ENCODE results near the gene AGBL4.

Gene AGBL4

GRCh38 chr1:48940962-48941732 lies 1082.6 kb downstream of the AGBL4 start:
- H3K27ac Mint-ChIP-seq: no peak overlapping the region
- no peak for TF ChIP-seq CTCF (IDR thresholded peaks at IDR 0.05; ENCODE audit: unreplicated experiment in 3 of 3)

GRCh38 chr1:48940354-48940753 lies 1083.4 kb downstream of the AGBL4 start:
- H3K27ac Mint-ChIP-seq: no peak overlapping the region
- H3K36me3 Mint-ChIP-seq (ENCODE audit: low read depth): no peaks in the 10 kb centered on the region
- H3K4me3 Mint-ChIP-seq: no peak overlapping the region
- H3K27me3 Mint-ChIP-seq (ENCODE audit: low read depth): peaks cover 20% of the 10 kb centered on the region
- no peak for TF ChIP-seq CTCF (IDR thresholded peaks at IDR 0.05; ENCODE audit: unreplicated experiment in 3 of 3)
- H3K4me1 Mint-ChIP-seq: no peaks in the 10 kb centered on the region
- H3K9me3 Mint-ChIP-seq: no peaks in the 10 kb centered on the region

More at GRCh38 chr1:48940962-48941732, 1082.6 kb downstream of the AGBL4 start:
- Mint-ChIP-seq H3K4me3 (no peak overlapping the region), H3K36me3 (ENCODE audit: low read depth) (no peaks in the 10 kb centered on the region), H3K27me3 (ENCODE audit: low read depth) (peaks cover 22% of the 10 kb centered on the region), H3K4me1 (no peaks in the 10 kb centered on the region), H3K9me3 (no peaks in the 10 kb centered on the region)

GRCh38 chr1:48939828-48940227 lies 1083.9 kb downstream of the AGBL4 start:
- H3K4me3 Mint-ChIP-seq: no peak overlapping the region
- H3K27me3 Mint-ChIP-seq (ENCODE audit: low read depth): peaks cover 24% of the 10 kb centered on the region
- no peak for TF ChIP-seq CTCF (IDR thresholded peaks at IDR 0.05; ENCODE audit: unreplicated experiment in 3 of 3)
- no peaks in the 10 kb centered on the region for H3K36me3 Mint-ChIP-seq (ENCODE audit: low read depth)
- no peaks in the 10 kb centered on the region for H3K4me1 Mint-ChIP-seq
- no peak overlapping the region for H3K27ac Mint-ChIP-seq
- no peaks in the 10 kb centered on the region for H3K9me3 Mint-ChIP-seq

- no peak overlapping the region for H3K4me3 Mint-ChIP-seq
- H3K36me3 Mint-ChIP-seq (ENCODE audit: low read depth): no peaks in the 10 kb centered on the region
- peaks cover 32% of the 10 kb centered on the region for H3K27me3 Mint-ChIP-seq (ENCODE audit: low read depth)
- no peak for TF ChIP-seq CTCF (IDR thresholded peaks at IDR 0.05; ENCODE audit: unreplicated experiment in 3 of 3)
- no peaks in the 10 kb centered on the region for H3K4me1 Mint-ChIP-seq
- H3K9me3 Mint-ChIP-seq: no peaks in the 10 kb centered on the region
- H3K27ac Mint-ChIP-seq: no peak overlapping the region
These were observed 1084.7 kb downstream of the AGBL4 start for GRCh38 chr1:48939042-48939441.

GRCh38 chr1:48937732-48938131 lies 1086.0 kb downstream of the AGBL4 start:
- no peaks in the 10 kb centered on the region for H3K9me3 Mint-ChIP-seq
- no peak for TF ChIP-seq CTCF (IDR thresholded peaks at IDR 0.05; ENCODE audit: unreplicated experiment in 3 of 3)
- no peak overlapping the region for H3K27ac Mint-ChIP-seq
- H3K4me3 Mint-ChIP-seq: no peak overlapping the region
- H3K27me3 Mint-ChIP-seq (ENCODE audit: low read depth): peaks cover 30% of the 10 kb centered on the region
- H3K36me3 Mint-ChIP-seq (ENCODE audit: low read depth): no peaks in the 10 kb centered on the region
- no peaks in the 10 kb centered on the region for H3K4me1 Mint-ChIP-seq

- Mint-ChIP-seq H3K36me3 (ENCODE audit: low read depth) (no peaks in the 10 kb centered on the region), H3K27me3 (ENCODE audit: low read depth) (peaks cover 30% of the 10 kb centered on the region), H3K9me3 (no peaks in the 10 kb centered on the region), H3K4me3 (no peak overlapping the region), H3K4me1 (no peaks in the 10 kb centered on the region), H3K27ac (no peak overlapping the region)
- no peak for TF ChIP-seq CTCF (IDR thresholded peaks at IDR 0.05; ENCODE audit: unreplicated experiment in 3 of 3)
These were observed 1087.3 kb downstream of the AGBL4 start for GRCh38 chr1:48936436-48936835.

All from nephron (organoid).